Kidney (tissue), 14 donors: ENCODE measurements around the gene DCTN4. TPM values are rescaled to one million over a fixed set of nuclear protein-coding genes. Genes with fewer than 3 reads are reported as not detected.

Source experiments
- DNase-seq, 5 donors: peaks; one replicate each; pipeline ENCODE4 v3.0.0-alpha.2; 2013 to 2020
- FAIRE-seq: peaks from 2 replicates; lab custom pipeline; 2012; peaks lifted over from hg19 to GRCh38; lab: Jason Lieb, UNC
- H3K27ac ChIP-seq, 2 donors: one replicate each; pipeline ENCODE4 v1.7.0; 2013; ENCODE audit warnings: low read depth in 2 of 2, low read length in 2 of 2, inconsistent platforms in 1 of 2
- H3K27me3 ChIP-seq: one replicate; pipeline ENCODE4 v1.7.1; 2013; ENCODE audit warnings: low read length, inconsistent platforms; ENCODE audit not compliant: control insufficient read depth, insufficient read depth
- H3K36me3 ChIP-seq, 3 donors: one replicate each; pipeline versions ENCODE4 v1.7.0 to v1.7.1; 2013; ENCODE audit warnings: low read length in 3 of 3, control low read depth in 1 of 3, inconsistent platforms in 1 of 3; ENCODE audit not compliant: insufficient read depth in 3 of 3, control insufficient read depth in 2 of 3
- H3K4me1 ChIP-seq, 3 donors: one replicate each; pipeline versions ENCODE4 v1.7.0 to v1.7.1; 2013; ENCODE audit warnings: low read length in 3 of 3, inconsistent platforms in 1 of 3, low read depth in 1 of 3; ENCODE audit not compliant: control insufficient read depth in 2 of 3, insufficient read depth in 2 of 3
- H3K4me3 ChIP-seq, 3 donors: one replicate each; pipeline versions ENCODE4 v1.7.0 to v1.8.1; 2013; ENCODE audit warnings: low read length in 3 of 3, control low read depth in 1 of 3, inconsistent platforms in 1 of 3
- H3K9ac ChIP-seq, 3 donors: one replicate each; pipeline versions ENCODE4 v1.7.0 to v1.7.1; 2013; ENCODE audit warnings: low read length in 3 of 3, control low read depth in 1 of 3, inconsistent platforms in 1 of 3
- H3K9me3 ChIP-seq, 3 donors: one replicate each; pipeline versions ENCODE4 v1.7.0 to v1.7.1; 2013; ENCODE audit warnings: low read length in 3 of 3, control low read depth in 1 of 3, inconsistent platforms in 1 of 3; ENCODE audit not compliant: control insufficient read depth in 2 of 3, insufficient read depth in 1 of 3
- CTCF ChIP-seq: IDR thresholded peaks from 3 replicates; pipeline ENCODE4 v1.5.1; 2012; ENCODE audit warnings: mild to moderate bottlenecking, moderate library complexity, borderline replicate concordance; ENCODE audit not compliant: insufficient read depth; ENCODE audit errors: extremely low read depth
- intact Hi-C: fragments of 100-400 bp; cut with DNase I; formaldehyde crosslinking; loops from one replicate; pipeline ENCODE4 v1.11.1; 2022
- polyA plus RNA-seq: library from polyadenylated mRNA; stranded (reverse); fragments of 350-450 nt; fragmentation: Illumina TruSeq; extraction: RNeasy Lipid Tissue Mini Kit (QIAGEN cat#74804); gene quantifications from one replicate; pipeline ENCODE4 v1.2.3, GENCODE V29; 2014; ENCODE audit warnings: low read depth, low replicate concordance; ENCODE audit not compliant: insufficient read depth
- total RNA-seq: library from RNA; stranded (reverse); fragmentation: NEBNext Ultra II Directional; extraction: Animal tissue kit (Norgen Biotek cat#: 25700); gene quantifications from one replicate; pipeline ENCODE4 v1.2.1, GENCODE V29; 2021
- donor health status: control.
- donor health status: control.
- donor health status: control.
- donor health status: control.
- donor health status: control.
- donor health status: DM: yes; HTN: yes; CAD: no.
- donor health status: Normal renal cell carcinoma (clear cell type).

DCTN4 gene
- total and polyA plus RNA-seq, 2 donors from 2014 or later: 17.5 to 59.1 TPM

- H3K27ac ChIP-seq: no peak overlapping the region
- H3K9me3 ChIP-seq: no peaks in the 10 kb centered on the region
- H3K9ac ChIP-seq: no peak overlapping the region
- H3K36me3 ChIP-seq: no peaks in the 10 kb centered on the region
- FAIRE-seq (no peak), DNase-seq (no peak)
- peaks cover 0 to 12% (median 0%) of the 10 kb centered on the region in 3 donors for H3K4me1 ChIP-seq
- intact Hi-C loops: no loop called here
- H3K27me3 ChIP-seq: no peaks in the 10 kb centered on the region
- no peak overlapping the region for H3K4me3 ChIP-seq
- TF ChIP-seq CTCF: no peak
Observed at GRCh38 chr5:150674341-150674821, 84.4 kb downstream of the DCTN4 start.

- peak overlapping the region; percentile 47 to 79 (median 56) for H3K4me3 ChIP-seq
- H3K27me3 ChIP-seq: no peaks in the 10 kb centered on the region
- H3K9me3 ChIP-seq: no peaks in the 10 kb centered on the region
- no peaks in the 10 kb centered on the region for H3K36me3 ChIP-seq
- TF ChIP-seq CTCF: no peak
- intact Hi-C loops: no loop called here
- no peak overlapping the region for H3K27ac ChIP-seq
- no peak overlapping the region for H3K9ac ChIP-seq
- FAIRE-seq (no peak), DNase-seq (peak in 1 of 5 donors; percentile 34)
- peaks cover 0 to 12% (median 0%) of the 10 kb centered on the region in 3 donors for H3K4me1 ChIP-seq
Observed at GRCh38 chr5:150672884-150673275, 85.9 kb downstream of the DCTN4 start.

- peaks cover 0 to 12% (median 0%) of the 10 kb centered on the region in 3 donors for H3K4me1 ChIP-seq
- peak; percentile 51 to 88 (median 72) for DNase-seq
- no peak for TF ChIP-seq CTCF
- no peak overlapping the region for H3K27ac ChIP-seq
- no peaks in the 10 kb centered on the region for H3K27me3 ChIP-seq
- no peak for FAIRE-seq
- H3K36me3 ChIP-seq: no peaks in the 10 kb centered on the region
- intact Hi-C loops: no loop called here
- peak overlapping the region in 1 of 3 donors; percentile 53 for H3K9ac ChIP-seq
- peak overlapping the region; percentile 47 to 79 (median 56) for H3K4me3 ChIP-seq
- H3K9me3 ChIP-seq: no peaks in the 10 kb centered on the region
Observed at GRCh38 chr5:150672237-150672883, 86.5 kb downstream of the DCTN4 start.
